DLD1 (cell line): Measurements from ENCODE around the gene NGF.
"Not testable (repeated sequence)": the region's sequence is repeated elsewhere in the genome, so short reads cannot be mapped to it uniquely, and the experiment has no call there.

Source experiments
- in situ Hi-C: cut with HindIII; loops from 2 replicates; pipeline ENCODE4 v1.10.0; 2017; ENCODE audit warnings: low sequenced_read_pairs

NGF gene

GRCh38 chr1:115310581-115311473 is 27.2 kb downstream of the NGF start:
- in situ Hi-C loops, result no loop called here

- in situ Hi-C loops, result not testable (repeated sequence)
Observed at GRCh38 chr1:115309504-115309903, 28.5 kb downstream of the NGF start.

GRCh38 chr1:115308969-115309368 is 29.1 kb downstream of the NGF start:
- in situ Hi-C loops, result no loop called here

GRCh38 chr1:115307661-115308060 is 30.4 kb downstream of the NGF start:
- in situ Hi-C loops, result no loop called here

- in situ Hi-C loops, result no loop called here
Observed at GRCh38 chr1:115306146-115306545, 31.9 kb downstream of the NGF start.

- in situ Hi-C loops, result no loop called here
Observed at GRCh38 chr1:115303364-115303763, 34.7 kb downstream of the NGF start.

GRCh38 chr1:115302390-115302961 is 35.6 kb downstream of the NGF start:
- in situ Hi-C loops, result no loop called here

GRCh38 chr1:115301438-115302020 is 36.5 kb downstream of the NGF start:
- in situ Hi-C loops, result no loop called here

GRCh38 chr1:115300087-115300876 is 37.8 kb downstream of the NGF start:
- in situ Hi-C loops, result no loop called here

GRCh38 chr1:115299266-115299665 is 38.8 kb downstream of the NGF start:
- in situ Hi-C loops, result no loop called here

- in situ Hi-C loops, result no loop called here
Observed at GRCh38 chr1:115296981-115297380, 41.1 kb downstream of the NGF start.

- in situ Hi-C loops, result no loop called here
Observed at GRCh38 chr1:115295904-115296696, 41.9 kb downstream of the NGF start.

GRCh38 chr1:115293899-115294298 is 44.1 kb downstream of the NGF start:
- in situ Hi-C loops, result no loop called here

GRCh38 chr1:115293006-115293405 is 45.0 kb downstream of the NGF start:
- in situ Hi-C loops, result no loop called here

- in situ Hi-C loops, result no loop called here
Observed at GRCh38 chr1:115291741-115292140, 46.3 kb downstream of the NGF start.

- in situ Hi-C loops, result no loop called here
Observed at GRCh38 chr1:115289940-115290339, 48.1 kb downstream of the NGF start.

GRCh38 chr1:115288591-115289198 is 49.4 kb downstream of the NGF start:
- in situ Hi-C loops, result no loop called here

GRCh38 chr1:115286431-115287205 is 51.4 kb downstream of the NGF start:
- in situ Hi-C loops, result no loop called here

GRCh38 chr1:115284209-115284608 is 53.8 kb downstream of the NGF start:
- in situ Hi-C loops, result no loop called here
